GM12892 (cell line): ENCODE data around the gene SH3RF3.

Experiments used
- POLR2A ChIP-seq: IDR thresholded peaks from 2 replicates; pipeline ENCODE4 v1.6.1; 2011; ENCODE audit warnings: low read depth, low read length, control low read depth
- POLR2AphosphoS5 ChIP-seq: IDR thresholded peaks from 2 replicates; pipeline ENCODE4 v1.6.1; 2011; ENCODE audit warnings: low read depth, low read length, control low read depth

DNA sequence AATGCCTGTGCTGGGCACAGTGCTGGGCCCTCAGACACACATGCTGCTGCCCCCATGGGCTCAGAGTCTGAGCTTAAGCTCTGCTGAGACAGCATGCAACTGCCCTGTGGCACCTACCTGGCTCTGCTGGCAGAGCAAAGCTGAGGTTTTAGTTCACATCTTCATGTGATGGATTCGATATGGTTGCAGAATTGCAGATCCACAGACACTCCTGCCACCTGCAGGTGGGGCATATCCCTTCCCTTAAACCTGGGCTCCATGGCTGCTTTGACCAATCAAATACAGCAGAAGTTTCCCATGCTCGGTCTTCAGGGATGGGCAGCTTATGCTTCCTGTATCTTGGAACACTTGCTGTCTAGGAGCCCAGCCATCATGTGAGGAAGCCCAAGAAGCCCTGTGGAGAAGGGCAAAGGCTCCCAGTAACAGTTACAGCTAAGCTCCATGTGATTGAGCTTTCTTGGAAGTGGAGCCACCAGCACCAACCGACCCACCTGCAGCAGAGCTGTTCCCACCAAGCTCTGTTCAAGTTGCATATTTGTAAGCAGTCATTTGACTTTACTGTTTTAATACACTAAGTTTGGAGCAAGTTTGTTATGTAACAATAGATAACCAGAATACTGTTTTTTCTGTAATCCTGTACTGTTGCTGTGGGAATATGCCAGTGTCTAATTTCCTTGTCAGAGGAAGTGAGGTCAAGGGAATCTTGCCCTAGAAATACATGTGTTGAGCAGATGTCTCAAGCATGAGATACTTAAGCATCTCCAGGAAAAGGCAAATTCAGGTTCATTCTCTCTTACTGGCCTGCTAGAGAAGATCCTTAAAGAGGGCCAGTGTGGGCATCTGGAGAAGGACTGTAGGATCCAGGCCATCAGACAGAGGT lies 79.3 kb downstream of the SH3RF3 start:
- TF ChIP-seq POLR2AphosphoS5: no peak
- TF ChIP-seq POLR2A: no peak
